ENCODE data around the gene GTF2IRD2. TPM values are rescaled to one million over a fixed set of nuclear protein-coding genes. Genes with fewer than 3 reads are reported as not detected.
"Not testable (repeated sequence)": the region's sequence is repeated elsewhere in the genome, so short reads cannot be mapped to it uniquely, and the experiment has no call there.

The GTF2IRD2 gene
- total and polyA plus RNA-seq, 2 experiments from 2014 or later: 0.45 to 14.6 TPM

- not testable (repeated sequence) for H3K4me1 Mint-ChIP-seq; H3K27ac ChIP-seq (ENCODE audit: low read depth); H3K79me2 ChIP-seq (replicated peaks; ENCODE audit: insufficient read depth); H3F3A ChIP-seq (replicated peaks; ENCODE audit: low read depth); H3K4me3 ChIP-seq; H3K4me2 ChIP-seq; DNase-seq (ENCODE audit: low spot score); H3K4me1 ChIP-seq (ENCODE audit: insufficient read depth); ATAC-seq; H3K36me3 Mint-ChIP-seq (ENCODE audit: low read depth); H3K27ac Mint-ChIP-seq; H3K36me3 ChIP-seq (ENCODE audit: insufficient read depth); H3K9me2 ChIP-seq (ENCODE audit: insufficient read depth); H3K9me3 Mint-ChIP-seq; H4K20me1 ChIP-seq (replicated peaks; ENCODE audit: insufficient read depth); H3K27me3 ChIP-seq (ENCODE audit: insufficient read depth); H2AFZ ChIP-seq; H3K27me3 Mint-ChIP-seq (ENCODE audit: insufficient read depth, low read depth, poor library complexity); H3K4me3 Mint-ChIP-seq
Observed at GRCh38 chr7:74829959-74830358, 21.4 kb downstream of the GTF2IRD2 start.

- not testable (repeated sequence) for H3K4me3 ChIP-seq; H4K20me1 ChIP-seq (replicated peaks; ENCODE audit: insufficient read depth); ATAC-seq; H3K4me3 Mint-ChIP-seq; H3K27ac Mint-ChIP-seq; H3K27me3 ChIP-seq (ENCODE audit: insufficient read depth); H3K79me2 ChIP-seq (replicated peaks; ENCODE audit: insufficient read depth); H2AFZ ChIP-seq; H3F3A ChIP-seq (replicated peaks; ENCODE audit: low read depth); H3K9me3 Mint-ChIP-seq; H3K27me3 Mint-ChIP-seq (ENCODE audit: insufficient read depth, low read depth, poor library complexity); H3K4me2 ChIP-seq; DNase-seq (ENCODE audit: low spot score); H3K36me3 Mint-ChIP-seq (ENCODE audit: low read depth); H3K36me3 ChIP-seq (ENCODE audit: insufficient read depth); H3K4me1 Mint-ChIP-seq; H3K4me1 ChIP-seq (ENCODE audit: insufficient read depth); H3K9me2 ChIP-seq (ENCODE audit: insufficient read depth); H3K27ac ChIP-seq (ENCODE audit: low read depth)
Observed at GRCh38 chr7:74821259-74821658, 30.1 kb downstream of the GTF2IRD2 start.

GRCh38 chr7:74820146-74820805, 31.1 kb downstream of the GTF2IRD2 start:
- H3K36me3 Mint-ChIP-seq (ENCODE audit: low read depth); H3K27me3 ChIP-seq (ENCODE audit: insufficient read depth); H3K36me3 ChIP-seq (ENCODE audit: insufficient read depth); H3K79me2 ChIP-seq (replicated peaks; ENCODE audit: insufficient read depth); H3K4me1 Mint-ChIP-seq; H3F3A ChIP-seq (replicated peaks; ENCODE audit: low read depth); H4K20me1 ChIP-seq (replicated peaks; ENCODE audit: insufficient read depth); H3K4me1 ChIP-seq (ENCODE audit: insufficient read depth); H3K9me3 Mint-ChIP-seq; H2AFZ ChIP-seq; H3K4me2 ChIP-seq; H3K9me2 ChIP-seq (ENCODE audit: insufficient read depth); H3K27ac ChIP-seq (ENCODE audit: low read depth); DNase-seq (ENCODE audit: low spot score); H3K27me3 Mint-ChIP-seq (ENCODE audit: insufficient read depth, low read depth, poor library complexity); H3K4me3 Mint-ChIP-seq; H3K4me3 ChIP-seq; H3K27ac Mint-ChIP-seq: not testable (repeated sequence)
- ATAC-seq: peak; percentile 35; the same call in 2 of the 3 replicates

- not testable (repeated sequence) for H3K27ac ChIP-seq (ENCODE audit: low read depth); H3K27ac Mint-ChIP-seq; H3K4me1 ChIP-seq (ENCODE audit: insufficient read depth); H3K4me2 ChIP-seq; H3K36me3 ChIP-seq (ENCODE audit: insufficient read depth); H3K4me3 Mint-ChIP-seq; H3K79me2 ChIP-seq (replicated peaks; ENCODE audit: insufficient read depth); DNase-seq (ENCODE audit: low spot score); H3K9me2 ChIP-seq (ENCODE audit: insufficient read depth); H4K20me1 ChIP-seq (replicated peaks; ENCODE audit: insufficient read depth); H3K36me3 Mint-ChIP-seq (ENCODE audit: low read depth); H3K4me3 ChIP-seq; H3K27me3 ChIP-seq (ENCODE audit: insufficient read depth); H3F3A ChIP-seq (replicated peaks; ENCODE audit: low read depth); ATAC-seq; H3K9me3 Mint-ChIP-seq; H3K4me1 Mint-ChIP-seq; H2AFZ ChIP-seq; H3K27me3 Mint-ChIP-seq (ENCODE audit: insufficient read depth, low read depth, poor library complexity)
Observed at GRCh38 chr7:74815882-74816281, 35.5 kb downstream of the GTF2IRD2 start.

GRCh38 chr7:74798644-74799043, 52.8 kb downstream of the GTF2IRD2 start:
- H3K9me2 ChIP-seq (ENCODE audit: insufficient read depth); H3K36me3 Mint-ChIP-seq (ENCODE audit: low read depth); H3K36me3 ChIP-seq (ENCODE audit: insufficient read depth); ATAC-seq; H3K27ac Mint-ChIP-seq; H3F3A ChIP-seq (replicated peaks; ENCODE audit: low read depth); DNase-seq (ENCODE audit: low spot score); H4K20me1 ChIP-seq (replicated peaks; ENCODE audit: insufficient read depth); H3K4me3 ChIP-seq; H3K4me1 ChIP-seq (ENCODE audit: insufficient read depth); H3K4me3 Mint-ChIP-seq; H3K9me3 Mint-ChIP-seq; H3K4me2 ChIP-seq; H3K27me3 ChIP-seq (ENCODE audit: insufficient read depth); H3K4me1 Mint-ChIP-seq; H3K79me2 ChIP-seq (replicated peaks; ENCODE audit: insufficient read depth); H3K27me3 Mint-ChIP-seq (ENCODE audit: insufficient read depth, low read depth, poor library complexity); H2AFZ ChIP-seq; H3K27ac ChIP-seq (ENCODE audit: low read depth): not testable (repeated sequence)

- H3K4me3 Mint-ChIP-seq; H3K36me3 Mint-ChIP-seq (ENCODE audit: low read depth); H3K4me1 Mint-ChIP-seq; H3K27ac Mint-ChIP-seq; H2AFZ ChIP-seq; H3K27me3 ChIP-seq (ENCODE audit: insufficient read depth); H3K4me1 ChIP-seq (ENCODE audit: insufficient read depth); H3K9me2 ChIP-seq (ENCODE audit: insufficient read depth); H3K36me3 ChIP-seq (ENCODE audit: insufficient read depth); H3K4me3 ChIP-seq; H3F3A ChIP-seq (replicated peaks; ENCODE audit: low read depth); H3K79me2 ChIP-seq (replicated peaks; ENCODE audit: insufficient read depth); H3K9me3 Mint-ChIP-seq; ATAC-seq; H4K20me1 ChIP-seq (replicated peaks; ENCODE audit: insufficient read depth); H3K27ac ChIP-seq (ENCODE audit: low read depth); H3K27me3 Mint-ChIP-seq (ENCODE audit: insufficient read depth, low read depth, poor library complexity); H3K4me2 ChIP-seq: not testable (repeated sequence)
- peak; percentile 1 for DNase-seq (ENCODE audit: low spot score)
Observed at GRCh38 chr7:74797848-74798622, 53.4 kb downstream of the GTF2IRD2 start.
